Skeletal muscle satellite cell (primary cell): ENCODE data around the gene RENBP.

Source experiments
- H3K27me3 ChIP-seq: 2 replicates; pipeline ENCODE4 v1.7.0; 2013; ENCODE audit warnings: low read length; ENCODE audit not compliant: control insufficient read depth, insufficient read depth
- H3K36me3 ChIP-seq: 2 replicates; pipeline ENCODE4 v1.7.0; 2013; ENCODE audit warnings: mild to moderate bottlenecking, control low read depth, low read length; ENCODE audit not compliant: insufficient read depth
- H3K4me1 ChIP-seq: 2 replicates; pipeline ENCODE4 v1.7.0; 2013; ENCODE audit warnings: low read length; ENCODE audit not compliant: control insufficient read depth, insufficient read depth
- H3K4me2 ChIP-seq: 2 replicates; pipeline ENCODE4 v1.7.0; 2013; ENCODE audit warnings: mild to moderate bottlenecking, low read length
- H3K4me3 ChIP-seq: 2 replicates; pipeline ENCODE4 v1.7.0; 2013; ENCODE audit warnings: low read length
- H3K9ac ChIP-seq: 2 replicates; pipeline ENCODE4 v1.7.0; 2013; ENCODE audit warnings: mild to moderate bottlenecking, low read depth, low read length, moderate library complexity
- H3K9me3 ChIP-seq: replicated peaks from 2 replicates; pipeline ENCODE4 v1.7.0; 2013; ENCODE audit warnings: mild to moderate bottlenecking, control low read depth, low read length

Gene RENBP

DNA sequence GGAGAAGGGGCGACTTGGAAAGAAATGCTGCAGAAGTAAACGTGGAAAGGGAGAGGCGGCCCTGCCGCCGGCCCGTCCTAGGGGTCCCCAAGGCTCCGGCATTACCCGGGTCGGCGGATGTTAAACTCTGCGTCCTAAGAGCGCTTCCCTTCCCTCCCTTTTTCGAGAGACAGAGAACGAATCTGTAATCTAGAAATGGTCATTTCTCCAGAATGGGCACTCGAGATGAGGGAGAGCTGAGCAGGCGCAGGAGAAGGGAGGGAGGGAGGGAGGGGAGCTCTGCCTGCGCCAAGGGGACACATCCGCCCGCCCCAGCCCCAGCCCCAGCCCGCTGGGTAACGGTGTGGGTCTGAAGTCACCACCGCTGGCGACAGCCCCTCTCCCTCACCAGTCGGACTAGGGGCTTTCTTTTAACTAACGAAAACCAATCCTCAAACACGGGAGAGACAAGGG lies 25.5 kb upstream of the RENBP start:
- no peaks in the 10 kb centered on the region for H3K9me3 ChIP-seq
- H3K4me2 ChIP-seq = peak overlapping the region; percentile 88
- peak overlapping the region; percentile 85 for H3K4me3 ChIP-seq
- peaks cover 10% of the 10 kb centered on the region for H3K36me3 ChIP-seq
- peaks cover 50% of the 10 kb centered on the region for H3K4me1 ChIP-seq
- H3K9ac ChIP-seq = peak overlapping the region; percentile 76
- no peaks in the 10 kb centered on the region for H3K27me3 ChIP-seq

DNA sequence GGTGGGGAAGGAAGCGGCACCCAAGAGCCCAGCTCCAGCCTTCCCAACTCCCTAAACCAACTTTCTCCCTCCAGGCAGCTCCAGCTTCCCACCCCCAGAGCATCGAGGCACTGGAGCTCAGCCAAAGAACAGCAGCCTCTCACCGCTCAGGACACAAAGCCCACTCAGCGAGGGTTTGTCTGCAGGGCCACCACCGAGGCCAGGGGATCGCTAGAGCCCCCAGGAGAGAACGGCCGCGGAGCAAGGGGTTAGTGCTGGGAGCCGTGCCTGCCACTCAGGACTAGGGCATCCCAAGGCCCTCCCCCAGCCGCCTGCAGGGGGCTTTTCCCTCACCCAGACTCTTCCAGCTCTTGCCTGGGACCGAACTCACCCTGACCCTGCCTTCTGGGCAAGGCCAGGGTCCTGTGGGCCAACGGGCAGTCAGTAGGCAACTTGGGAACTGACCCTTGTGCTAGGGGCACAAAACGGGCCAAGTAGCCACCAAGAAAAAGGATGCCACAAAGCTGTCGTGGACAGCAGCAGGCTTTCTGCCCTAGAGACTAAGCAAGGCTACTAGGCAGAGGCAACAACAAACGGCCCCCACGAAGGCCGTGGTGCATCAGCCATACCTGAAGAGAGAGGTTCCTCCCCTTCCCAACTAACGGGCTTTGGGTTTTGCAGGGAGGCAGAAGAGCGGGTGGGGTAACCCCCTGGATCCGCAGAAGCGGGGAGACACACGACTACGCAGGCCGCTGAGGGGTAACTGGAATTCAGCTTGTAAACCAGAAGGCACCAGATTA lies 24.9 kb upstream of the RENBP start:
- Histone ChIP-seq H3K9ac (peak overlapping the region; percentile 76), H3K4me2 (peak overlapping the region; percentile 88), H3K9me3 (no peaks in the 10 kb centered on the region), H3K4me1 (peaks cover 45% of the 10 kb centered on the region), H3K4me3 (peak overlapping the region; percentile 85), H3K27me3 (no peaks in the 10 kb centered on the region), H3K36me3 (peaks cover 10% of the 10 kb centered on the region)

DNA sequence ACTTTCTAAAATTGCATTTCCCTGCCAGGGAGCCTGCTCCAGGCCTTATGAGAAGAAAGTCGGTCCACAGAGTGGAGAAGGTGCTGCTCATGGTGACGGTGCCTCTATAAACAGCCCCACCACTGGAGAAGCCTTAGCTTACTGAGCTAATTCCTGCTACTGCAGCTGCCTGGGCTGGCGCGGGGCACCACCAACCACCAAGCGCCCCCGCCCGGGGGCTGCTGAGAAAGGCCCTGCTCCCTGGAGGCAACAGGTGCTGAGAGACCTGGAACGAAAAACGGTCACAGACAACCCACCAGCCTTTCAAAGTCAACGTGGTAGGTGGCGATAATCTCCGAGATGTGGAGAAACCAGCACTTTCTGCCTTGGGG lies 24.3 kb upstream of the RENBP start:
- Histone ChIP-seq H3K9me3 (no peaks in the 10 kb centered on the region), H3K4me3 (peak overlapping the region; percentile 85), H3K4me1 (peaks cover 39% of the 10 kb centered on the region), H3K27me3 (no peaks in the 10 kb centered on the region), H3K9ac (peak overlapping the region; percentile 76), H3K4me2 (peak overlapping the region; percentile 88), H3K36me3 (peaks cover 10% of the 10 kb centered on the region)

DNA sequence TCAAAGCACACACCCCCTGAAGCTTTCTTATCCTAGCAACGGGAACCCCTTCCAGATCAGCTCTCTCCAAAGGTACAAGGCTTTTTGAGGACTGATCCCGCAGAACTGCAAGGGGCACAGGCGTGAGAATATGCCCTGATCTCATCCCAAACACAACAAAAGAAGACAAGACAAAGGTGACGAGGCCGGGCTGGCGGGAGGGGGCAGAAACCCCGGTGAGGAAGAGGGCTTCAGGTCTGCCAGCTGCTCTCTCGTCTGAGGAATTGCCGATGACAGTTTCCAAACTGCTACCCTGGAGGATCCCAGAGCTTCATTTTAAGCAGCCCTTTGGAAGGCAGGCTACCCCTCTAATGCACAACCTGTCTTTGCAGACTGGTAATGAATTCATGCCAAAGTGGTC lies 23.8 kb upstream of the RENBP start:
- peaks cover 34% of the 10 kb centered on the region for H3K4me1 ChIP-seq
- H3K27me3 ChIP-seq = no peaks in the 10 kb centered on the region
- peaks cover 10% of the 10 kb centered on the region for H3K36me3 ChIP-seq
- H3K4me3 ChIP-seq = peak overlapping the region; percentile 85
- no peaks in the 10 kb centered on the region for H3K9me3 ChIP-seq
- H3K9ac ChIP-seq = peak overlapping the region; percentile 76
- peak overlapping the region; percentile 88 for H3K4me2 ChIP-seq

DNA sequence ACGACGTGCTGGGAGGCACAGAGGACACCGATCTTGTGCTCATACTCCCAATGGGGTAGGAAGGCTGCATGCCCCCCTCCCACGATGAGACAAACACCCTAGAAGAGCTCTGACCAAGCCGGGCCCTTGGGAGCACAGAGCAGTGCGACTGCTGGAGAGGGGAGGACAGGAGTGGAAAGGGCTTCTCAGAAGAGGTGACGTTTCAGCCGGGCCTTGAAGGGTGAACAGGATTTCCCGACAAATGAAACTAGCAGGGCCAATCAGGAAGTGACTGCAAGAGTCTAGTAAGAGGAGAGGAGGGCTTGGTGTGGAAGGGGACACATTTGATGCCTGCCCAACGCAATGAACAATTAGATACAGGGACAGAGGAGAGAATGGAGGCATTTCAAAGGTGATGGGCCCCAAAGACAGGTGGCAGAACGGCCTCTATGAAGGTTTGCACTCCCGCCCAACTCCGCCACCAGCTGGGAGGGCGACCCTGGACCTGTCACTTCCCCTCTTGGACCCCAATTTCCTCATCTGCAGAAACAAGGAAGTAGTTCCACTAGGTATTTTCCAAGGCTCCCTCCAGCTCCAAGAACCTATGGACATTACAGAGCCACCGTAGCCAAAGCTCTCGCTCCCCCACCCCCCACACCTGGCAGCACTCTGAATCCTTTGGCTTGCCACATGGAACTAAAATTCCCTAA lies 23.2 kb upstream of the RENBP start:
- Histone ChIP-seq H3K4me1 (peaks cover 33% of the 10 kb centered on the region), H3K27me3 (no peaks in the 10 kb centered on the region), H3K36me3 (peaks cover 16% of the 10 kb centered on the region), H3K4me3 (peak overlapping the region; percentile 85), H3K4me2 (peak overlapping the region; percentile 88), H3K9me3 (no peaks in the 10 kb centered on the region), H3K9ac (no peak overlapping the region)

DNA sequence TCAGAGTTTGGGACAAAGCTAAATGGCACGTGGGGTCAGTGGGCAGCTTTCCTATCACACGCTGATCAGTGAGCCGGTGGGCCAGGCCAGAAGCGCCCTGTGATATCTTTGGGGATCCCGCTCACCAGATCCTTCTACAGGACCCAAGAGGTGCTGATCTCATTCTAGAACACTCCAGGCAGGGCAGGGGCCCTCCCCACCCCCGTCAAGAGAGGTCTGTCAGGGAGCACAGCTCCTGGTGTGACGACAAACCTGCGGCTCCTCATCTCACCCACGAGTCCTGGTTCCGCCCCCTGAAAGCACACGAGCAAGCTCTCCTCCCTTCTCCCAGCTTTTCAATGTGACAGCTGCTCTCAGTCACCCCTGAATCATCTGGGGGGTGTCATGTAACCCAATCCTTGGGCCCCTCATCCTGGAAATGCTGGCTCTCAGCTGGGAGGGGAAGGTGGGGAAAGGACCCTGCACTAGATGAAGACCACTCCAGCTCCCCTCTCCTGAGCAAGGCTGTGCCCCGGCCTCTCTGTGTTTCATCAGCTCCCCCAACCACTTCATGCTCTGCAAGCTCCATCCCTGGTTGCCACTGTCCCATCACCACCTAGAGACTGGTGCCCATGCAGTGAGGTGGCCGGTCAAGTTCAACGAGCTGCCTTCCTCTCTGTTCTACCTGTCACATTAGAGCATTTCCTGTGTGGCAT lies 22.5 kb upstream of the RENBP start:
- H3K27me3 ChIP-seq = no peaks in the 10 kb centered on the region
- no peaks in the 10 kb centered on the region for H3K9me3 ChIP-seq
- peaks cover 33% of the 10 kb centered on the region for H3K4me1 ChIP-seq
- H3K9ac ChIP-seq = peak overlapping the region; percentile 4
- H3K4me3 ChIP-seq = peak overlapping the region; percentile 5
- H3K36me3 ChIP-seq = peaks cover 21% of the 10 kb centered on the region
- peak overlapping the region; percentile 88 for H3K4me2 ChIP-seq

DNA sequence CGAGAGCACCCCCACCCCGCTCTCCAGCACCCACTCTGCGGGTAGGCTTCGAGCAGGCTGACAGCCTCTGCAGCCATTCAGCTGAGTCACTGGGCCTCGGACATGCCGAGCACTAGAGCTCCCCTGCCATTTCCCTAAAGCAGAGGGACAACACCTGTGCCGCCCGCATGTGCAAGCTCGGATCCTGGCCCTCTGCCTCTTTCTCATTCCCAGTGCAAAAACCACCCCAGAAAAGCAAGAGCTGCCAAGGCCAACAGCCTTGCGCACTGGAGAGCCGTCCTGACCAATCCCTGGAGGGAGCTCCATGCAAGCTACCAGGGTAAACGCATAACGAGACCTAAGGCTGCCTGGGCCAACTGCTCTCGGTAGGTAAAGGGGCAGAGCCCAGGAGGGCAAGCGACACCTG lies 21.8 kb upstream of the RENBP start:
- Histone ChIP-seq H3K9ac (peak overlapping the region; percentile 4), H3K4me3 (peak overlapping the region; percentile 5), H3K9me3 (no peaks in the 10 kb centered on the region), H3K4me1 (peaks cover 33% of the 10 kb centered on the region), H3K4me2 (peak overlapping the region; percentile 88), H3K36me3 (peaks cover 27% of the 10 kb centered on the region), H3K27me3 (no peaks in the 10 kb centered on the region)

DNA sequence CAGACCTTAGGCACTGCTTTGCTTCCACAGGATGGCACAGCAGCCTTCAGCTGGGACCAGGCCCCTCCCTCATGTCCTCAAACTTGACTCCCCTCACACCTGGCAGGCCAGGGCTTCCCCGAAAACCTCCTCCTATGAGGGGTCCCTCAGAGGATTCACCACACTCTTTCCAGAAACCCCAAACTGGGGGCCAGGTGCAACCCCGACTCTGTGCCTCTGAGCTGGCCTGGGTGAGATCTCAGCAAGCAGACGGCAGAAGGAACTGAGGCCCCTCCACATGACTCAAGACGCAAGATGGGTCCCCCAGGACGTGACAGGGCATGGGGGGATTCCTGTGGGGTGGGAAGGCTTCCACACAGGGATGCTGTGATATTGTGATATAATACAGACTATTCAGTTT lies 21.0 kb upstream of the RENBP start:
- Histone ChIP-seq H3K4me2 (no peak overlapping the region), H3K9me3 (no peaks in the 10 kb centered on the region), H3K9ac (no peak overlapping the region), H3K36me3 (peaks cover 35% of the 10 kb centered on the region), H3K4me1 (peaks cover 33% of the 10 kb centered on the region), H3K4me3 (no peak overlapping the region), H3K27me3 (no peaks in the 10 kb centered on the region)

DNA sequence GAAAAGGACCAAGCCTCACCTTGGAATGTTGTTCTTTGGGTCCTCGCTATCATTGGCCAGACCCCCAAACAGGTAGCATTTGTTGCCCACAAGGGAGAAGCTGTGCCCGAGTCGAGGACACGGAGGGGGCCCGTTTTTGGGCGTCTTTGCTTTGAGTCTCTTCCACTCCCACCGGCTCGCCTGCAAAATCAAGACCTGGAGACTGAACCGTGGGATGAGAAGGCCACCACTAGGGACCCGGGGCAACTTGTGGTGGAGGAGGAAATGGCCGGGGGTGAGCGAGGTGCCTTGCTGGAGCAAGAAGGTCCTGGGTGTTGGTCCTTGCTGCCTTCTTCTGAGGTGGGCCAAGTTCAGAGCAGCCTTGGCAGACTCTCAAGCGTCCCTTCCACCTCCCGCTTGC lies 19.7 kb upstream of the RENBP start:
- Histone ChIP-seq H3K9me3 (no peaks in the 10 kb centered on the region), H3K9ac (no peak overlapping the region), H3K36me3 (peaks cover 41% of the 10 kb centered on the region), H3K4me1 (peaks cover 33% of the 10 kb centered on the region), H3K27me3 (no peaks in the 10 kb centered on the region), H3K4me3 (no peak overlapping the region), H3K4me2 (no peak overlapping the region)

DNA sequence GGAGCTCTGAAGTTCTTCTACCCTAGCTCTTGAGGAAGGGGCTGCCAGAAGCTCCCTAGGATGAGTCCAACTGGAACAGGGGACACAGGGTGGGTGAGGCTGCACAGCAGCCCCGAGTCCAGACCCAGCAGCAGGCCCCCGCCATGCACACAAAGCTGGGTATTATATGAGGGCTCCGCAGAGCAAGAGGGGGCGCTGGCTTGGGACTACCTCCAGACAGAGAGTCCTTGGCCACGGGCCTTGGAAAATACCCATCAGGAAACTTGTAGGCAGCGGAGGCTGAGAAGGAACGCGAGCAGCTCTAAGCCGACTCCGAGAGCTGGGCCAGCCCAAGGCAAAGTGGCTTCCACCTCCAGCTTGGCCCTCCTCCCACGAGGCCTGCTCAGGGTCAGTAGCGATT lies 19.1 kb upstream of the RENBP start:
- Histone ChIP-seq H3K4me3 (no peak overlapping the region), H3K4me2 (no peak overlapping the region), H3K27me3 (no peaks in the 10 kb centered on the region), H3K9ac (no peak overlapping the region), H3K4me1 (peaks cover 28% of the 10 kb centered on the region), H3K36me3 (peaks cover 39% of the 10 kb centered on the region), H3K9me3 (no peaks in the 10 kb centered on the region)

DNA sequence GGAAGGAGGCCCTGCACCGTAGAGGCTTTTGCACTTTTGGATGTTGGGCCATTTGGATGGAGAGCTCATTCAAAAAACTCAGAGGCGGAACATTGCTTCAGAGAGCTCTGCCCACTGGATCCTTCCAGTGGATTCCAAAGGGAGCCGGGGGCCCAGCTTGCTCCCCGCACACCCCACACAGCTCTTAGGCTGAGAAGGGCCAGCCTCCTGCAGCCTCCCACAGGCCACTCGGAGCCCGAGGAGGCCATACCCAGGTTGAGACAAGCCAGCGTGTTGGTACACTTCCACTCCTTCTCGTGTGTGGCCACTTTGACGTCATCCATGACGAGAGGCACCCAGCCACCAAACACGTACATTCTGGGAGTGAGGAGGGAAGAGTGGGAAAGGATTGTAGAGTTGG lies 16.8 kb upstream of the RENBP start:
- H3K4me1 ChIP-seq = peaks cover 6% of the 10 kb centered on the region
- no peak overlapping the region for H3K9ac ChIP-seq
- H3K4me3 ChIP-seq = no peak overlapping the region
- peaks cover 54% of the 10 kb centered on the region for H3K36me3 ChIP-seq
- no peak overlapping the region for H3K4me2 ChIP-seq
- no peaks in the 10 kb centered on the region for H3K9me3 ChIP-seq
- H3K27me3 ChIP-seq = no peaks in the 10 kb centered on the region
